ENCODE measurements around the gene TCTN1. TPM values are rescaled to one million over a fixed set of nuclear protein-coding genes. Genes with fewer than 3 reads are reported as not detected.

TCTN1 gene
- total RNA-seq, 1 experiment from 2014 or later: 11.1 TPM

GRCh38 chr12:110622582-110622981 lies 8.7 kb downstream of the TCTN1 start:
- H4K8ac ChIP-seq (replicated peaks; ENCODE audit: insufficient read length, low read depth, low read length): no peak overlapping the region
- Mint-ChIP-seq H3K36me3 (ENCODE audit: insufficient read depth in 1 of 3, low read depth in 3 of 3) (0 out of 7 replicates have a peak, but pooled peaks cover 0 to 2% (median 0%) of the 10 kb centered on the region in 3 experiments), H3K4me1 (peaks cover 2 to 8% of the 10 kb centered on the region in 2 experiments; a peak in 2 of 4 replicates), H3K9me3 (no peaks in the 10 kb centered on the region), H3K4me3 (no peak overlapping the region), H3K27me3 (ENCODE audit: low read depth) (no peaks in the 10 kb centered on the region), H3K27ac (no peak overlapping the region)
- no peak overlapping the region for H3K56ac ChIP-seq (ENCODE audit: insufficient read length, low read depth, low read length)
- no peaks in the 10 kb centered on the region for H3K23me2 ChIP-seq (ENCODE audit: insufficient read length, low read depth, low read length, poor library complexity, severe bottlenecking)
- H3K18ac ChIP-seq (ENCODE audit: insufficient read length, low read depth, low read length): no peak overlapping the region
- no peak overlapping the region for H4K5ac ChIP-seq (ENCODE audit: insufficient read length, low read depth, low read length)
- DNase-seq: no peak
- no peak overlapping the region for H3K14ac ChIP-seq (ENCODE audit: insufficient read depth, low read length)
- no peak for TF ChIP-seq CTCF (conservative IDR thresholded peaks at IDR 0.05)
- no peak overlapping the region for H2BK120ac ChIP-seq (ENCODE audit: low read depth, low read length, poor library complexity, severe bottlenecking)
- H4K20me1 ChIP-seq (ENCODE audit: control insufficient read depth, insufficient read depth, insufficient read length): no peaks in the 10 kb centered on the region
- H3K23ac ChIP-seq (ENCODE audit: insufficient read length, low read depth, low read length): no peak overlapping the region
- H3K79me2 ChIP-seq (ENCODE audit: insufficient read depth, low read length): no peaks in the 10 kb centered on the region
- no peaks in the 10 kb centered on the region for H3K9me3 ChIP-seq (ENCODE audit: control insufficient read depth, low read depth, low read length)
- H3T11ph ChIP-seq (ENCODE audit: low read length): no peak overlapping the region
- no peak overlapping the region for H2BK15ac ChIP-seq (ENCODE audit: low read depth, low read length)
- H3K4me1 ChIP-seq (ENCODE audit: insufficient read depth, low read length): no peaks in the 10 kb centered on the region
- no peaks in the 10 kb centered on the region for H3K27me3 ChIP-seq (ENCODE audit: insufficient read depth, low read length)
- H3K4ac ChIP-seq (ENCODE audit: low read depth, low read length): no peak overlapping the region
- no CpG with 5 or more reads among the region's 3 CpGs for WGBS (ENCODE audit: extremely low coverage, insufficient read length, low lambda C conversion rate)
- no peak overlapping the region for H2AK5ac ChIP-seq (ENCODE audit: insufficient read length, low read length)
- no peak overlapping the region for H2BK5ac ChIP-seq (ENCODE audit: insufficient read length, low read length)
- no peak overlapping the region for H3K4me2 ChIP-seq (ENCODE audit: insufficient read depth, insufficient read length, low read length)
- no peaks in the 10 kb centered on the region for H3K79me1 ChIP-seq (ENCODE audit: insufficient read depth, low read depth, low read length, poor library complexity, severe bottlenecking)
- H3K27ac ChIP-seq (ENCODE audit: insufficient read length, low read depth, low read length): no peak overlapping the region
- no peak overlapping the region for H2BK20ac ChIP-seq (ENCODE audit: low read depth, low read length, poor library complexity, severe bottlenecking)
- no peak overlapping the region for H2BK12ac ChIP-seq (ENCODE audit: insufficient read length, low read depth, low read length)
- no peak overlapping the region for H4K91ac ChIP-seq (ENCODE audit: insufficient read length, low read depth, low read length)
- no peak overlapping the region for H2AFZ ChIP-seq (ENCODE audit: low read length)
- H3K9ac ChIP-seq (ENCODE audit: extremely low read depth, insufficient read length, low read length): no peak overlapping the region

Data from H9 (cell line).